IPS-NIHi7 (cell line): ENCODE measurements around the gene PROKR2.

Experiments used
- DNase-seq: peaks from one replicate; pipeline ENCODE4 v3.0.0; 2012; ENCODE audit warnings: mixed read lengths; ENCODE audit errors: extremely low spot score

PROKR2 gene

GRCh38 chr20:5282561-5282960 is 34.2 kb downstream of the PROKR2 start:
- DNase-seq = no peak

- no peak for DNase-seq
Observed at GRCh38 chr20:5279661-5280060, 37.1 kb downstream of the PROKR2 start.

- DNase-seq = no peak
Observed at GRCh38 chr20:5272268-5272667, 44.5 kb downstream of the PROKR2 start.

GRCh38 chr20:5270603-5271002 is 46.2 kb downstream of the PROKR2 start:
- DNase-seq = peak; percentile 48

- DNase-seq = no peak
Observed at GRCh38 chr20:5268449-5268848, 48.3 kb downstream of the PROKR2 start.

GRCh38 chr20:5267092-5267491 is 49.7 kb downstream of the PROKR2 start:
- no peak for DNase-seq
